Measurements from ENCODE around the gene NBPF26.
"Not testable (repeated sequence)": the region's sequence is repeated elsewhere in the genome, so short reads cannot be mapped to it uniquely, and the experiment has no call there.

NBPF26 gene

GRCh38 chr1:120723715-120724402 lies at the start of gene NBPF26:
NBPF26 (plus strand) TSS chr1:120723945.
- peak; percentile 81 for DNase-seq

- not testable (repeated sequence) for DNase-seq
Observed at GRCh38 chr1:120680106-120680819, 43.5 kb upstream of the NBPF26 start.

DNA sequence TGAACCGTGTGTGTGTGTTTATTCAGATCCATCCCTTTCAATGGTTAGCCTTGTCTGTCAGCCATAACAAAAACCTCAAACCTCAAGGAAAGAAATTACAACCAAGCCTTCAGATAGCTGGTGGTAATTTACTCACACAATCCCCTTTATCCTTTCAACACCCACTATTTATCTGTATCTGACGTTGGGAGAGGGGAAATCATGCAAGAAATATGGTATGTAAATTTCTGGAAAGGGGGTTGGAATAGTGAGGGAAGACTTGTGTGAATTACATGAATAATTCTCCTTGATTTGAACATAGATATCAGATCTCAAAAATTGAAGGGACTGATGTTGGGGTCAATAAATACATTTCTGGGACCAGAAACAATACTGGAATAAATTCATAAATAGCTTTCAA lies 42.8 kb upstream of the NBPF26 start:
- DNase-seq = not testable (repeated sequence)

- DNase-seq = not testable (repeated sequence)
Observed at GRCh38 chr1:120684397-120684796, 39.3 kb upstream of the NBPF26 start.

DNA sequence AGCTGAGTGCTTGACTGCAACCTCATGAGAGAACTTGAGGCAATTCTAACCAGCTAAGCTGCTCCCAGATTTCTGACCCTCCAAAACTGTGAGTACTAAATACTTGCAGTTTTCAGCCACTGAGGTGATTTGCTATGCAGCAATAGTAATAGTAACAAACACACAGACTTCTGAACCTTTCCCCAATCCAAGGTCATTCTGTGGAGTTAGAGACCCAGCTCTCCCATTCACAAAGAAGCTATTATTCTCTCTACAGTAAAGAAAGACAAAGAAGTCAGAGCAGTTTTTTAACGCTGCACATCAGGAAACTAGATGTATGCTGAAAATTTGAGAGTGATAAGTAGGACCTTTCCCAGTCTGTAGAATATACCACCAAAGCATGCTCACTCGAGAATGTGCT lies 38.1 kb upstream of the NBPF26 start:
- not testable (repeated sequence) for DNase-seq

DNA sequence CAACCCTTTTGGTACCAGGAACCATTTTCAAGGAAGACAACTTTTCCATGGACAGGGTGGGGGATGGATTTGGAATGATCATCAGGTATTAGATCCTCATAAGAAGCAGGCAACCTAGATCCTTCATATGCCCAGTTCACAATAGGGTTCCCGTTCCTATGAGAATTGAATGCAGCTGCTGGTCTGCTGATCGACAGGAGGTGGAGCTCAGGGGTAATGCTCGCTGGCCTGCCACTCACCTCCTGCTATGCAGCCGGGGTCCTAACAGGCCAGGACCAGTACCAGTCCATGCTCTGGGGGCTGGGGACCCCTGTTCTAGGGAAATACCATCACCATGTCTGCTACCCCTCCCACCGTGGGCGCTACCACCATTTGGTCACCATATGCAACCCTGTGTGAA lies 36.5 kb upstream of the NBPF26 start:
- DNase-seq = not testable (repeated sequence)

- DNase-seq = not testable (repeated sequence)
Observed at GRCh38 chr1:120700807-120701562, 22.8 kb upstream of the NBPF26 start.

GRCh38 chr1:120723358-120723714 lies 409 bp upstream of the NBPF26 start:
- DNase-seq = not testable (repeated sequence)

DNA sequence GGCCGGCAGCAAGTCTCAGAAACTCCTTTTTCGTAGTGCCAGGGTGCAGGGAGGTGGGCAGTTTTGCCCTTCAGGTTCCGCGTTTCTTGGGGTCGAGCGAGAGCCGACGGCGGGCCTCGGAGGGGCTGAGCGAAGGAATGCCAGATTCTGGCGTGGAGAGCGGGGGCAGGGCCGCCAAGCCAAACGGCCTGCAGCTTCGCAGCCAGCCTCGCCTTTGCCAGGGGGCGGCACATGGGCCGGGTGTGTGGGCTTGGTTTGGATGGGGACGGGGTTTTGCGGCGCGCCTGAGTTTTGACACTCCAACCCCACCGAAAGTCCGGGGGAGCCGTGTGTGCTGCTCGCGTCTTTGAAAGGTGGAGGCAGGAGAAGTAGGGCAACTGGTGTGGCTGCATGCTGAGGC lies 762 bp downstream of the NBPF26 start:
- DNase-seq = peak; percentile 16

DNA sequence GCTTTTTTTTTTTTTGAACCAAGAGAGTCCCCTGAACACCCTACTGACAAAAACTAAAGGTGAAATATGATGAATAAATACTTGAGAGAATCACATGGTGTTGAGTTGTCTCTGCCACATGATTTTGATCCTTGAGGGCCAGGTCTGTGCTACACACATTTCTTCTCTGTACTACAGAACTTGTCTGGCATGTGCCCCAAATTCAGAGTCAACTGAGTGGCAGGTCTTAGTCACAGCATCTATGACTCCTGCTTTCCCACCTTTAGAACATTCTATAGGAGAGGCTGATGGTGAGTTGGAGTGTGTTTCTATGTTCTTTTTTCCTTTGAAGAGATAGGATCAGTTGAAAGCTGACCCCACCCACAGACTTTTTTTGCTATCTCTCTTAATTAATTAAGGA lies 5.1 kb downstream of the NBPF26 start:
- DNase-seq = peak; percentile 31

DNA sequence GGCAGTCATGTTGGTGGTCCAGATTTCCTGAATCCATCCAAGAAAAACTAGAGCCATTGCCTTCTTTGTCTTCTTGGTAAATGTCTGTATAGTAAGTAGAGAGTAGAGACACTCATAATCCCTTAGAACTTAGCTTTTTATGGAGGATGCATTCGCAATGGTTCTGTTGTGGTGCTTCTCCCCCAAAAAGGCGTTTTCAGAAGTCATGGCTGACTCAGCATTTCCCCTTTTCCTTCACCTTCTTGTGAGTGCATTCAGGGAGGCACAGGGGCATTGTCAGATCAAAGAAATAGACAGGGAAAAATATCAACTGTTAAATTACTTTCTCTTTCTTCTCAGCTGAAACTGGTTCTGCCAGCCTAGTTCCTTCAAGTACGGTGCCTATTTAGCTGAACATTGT lies 45.3 kb downstream of the NBPF26 start:
- DNase-seq = not testable (repeated sequence)

DNA sequence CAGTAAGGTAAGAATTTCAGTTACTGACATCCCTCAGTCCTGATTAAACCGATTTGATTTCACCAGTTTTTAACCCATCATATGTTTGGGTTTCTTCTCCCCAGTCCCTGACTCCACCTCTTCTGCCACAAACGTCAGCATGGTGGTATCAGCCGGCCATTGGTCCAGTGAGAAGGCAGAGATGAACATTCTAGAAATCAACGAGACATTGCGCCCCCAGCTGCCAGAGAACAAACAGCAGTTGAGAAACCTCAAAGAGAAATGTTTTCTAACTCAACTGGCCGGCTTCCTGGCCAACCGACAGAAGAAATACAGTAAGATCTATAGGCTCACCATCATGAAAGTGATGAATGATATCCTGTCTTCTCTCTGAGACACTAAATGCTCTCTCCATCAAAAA lies 81.7 kb downstream of the NBPF26 start:
- DNase-seq = not testable (repeated sequence)

DNA sequence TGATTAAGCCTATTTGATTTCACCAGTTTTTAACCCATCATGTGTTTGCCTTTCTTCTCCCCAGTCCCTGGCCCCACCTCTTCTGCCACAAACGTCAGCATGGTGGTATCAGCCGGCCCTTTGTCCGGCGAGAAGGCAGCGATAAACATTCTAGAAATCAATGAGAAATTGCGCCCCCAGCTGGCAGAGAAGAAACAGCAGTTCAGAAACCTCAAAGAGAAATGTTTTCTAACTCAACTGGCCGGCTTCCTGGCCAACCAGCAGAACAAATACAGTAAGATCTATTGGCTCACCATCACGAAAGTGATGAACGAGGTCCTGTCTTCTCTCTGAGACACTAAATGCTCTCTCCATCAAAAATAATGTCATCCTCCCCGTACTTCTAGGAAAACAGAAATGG lies 88.1 kb downstream of the NBPF26 start:
- DNase-seq = peak; percentile 34

- not testable (repeated sequence) for DNase-seq
Observed at GRCh38 chr1:120825051-120825450, 101.3 kb downstream of the NBPF26 start.

- DNase-seq = not testable (repeated sequence)
Observed at GRCh38 chr1:120826623-120827022, 102.9 kb downstream of the NBPF26 start.

DNA sequence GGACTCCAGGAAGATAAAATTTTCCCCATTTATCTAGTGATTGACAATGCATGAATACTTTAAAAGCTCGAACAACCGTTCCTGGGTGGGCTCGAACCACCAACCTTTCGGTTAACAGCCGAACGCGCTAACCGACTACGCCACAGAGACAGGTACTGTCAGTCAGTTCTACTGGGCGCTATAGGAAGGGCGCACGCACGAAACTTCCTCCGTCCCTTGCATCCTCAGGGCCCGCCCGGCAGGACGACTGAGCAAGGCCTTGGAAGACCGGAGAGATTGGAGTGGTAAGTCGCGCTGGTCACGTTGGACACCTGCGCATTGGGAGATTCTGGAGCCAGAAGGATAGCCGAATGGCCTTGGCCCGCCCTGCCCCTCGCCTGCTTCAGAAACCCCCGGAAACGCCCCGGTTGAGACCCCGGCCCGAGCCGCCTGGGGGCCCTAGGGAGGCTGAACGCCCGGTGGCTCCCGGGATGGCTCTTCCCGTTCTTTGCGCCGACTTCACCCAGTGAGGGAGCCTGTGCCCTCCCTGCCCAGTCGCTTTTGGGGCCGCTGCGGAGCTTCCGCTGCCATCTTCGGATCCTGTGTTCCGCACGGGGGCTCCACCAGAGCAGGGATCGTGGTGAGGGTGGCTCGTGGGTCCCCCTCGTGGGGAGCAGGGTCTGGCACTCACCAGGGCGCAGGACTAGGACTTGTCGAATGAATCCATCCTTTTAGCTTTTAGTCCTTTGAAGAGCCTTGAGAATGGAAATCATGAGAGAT lies 120.6 kb downstream of the NBPF26 start:
- peak; percentile 84 for DNase-seq

GRCh38 chr1:120844945-120845330 lies 121.2 kb downstream of the NBPF26 start:
- peak; percentile 10 for DNase-seq

GRCh38 chr1:120849400-120850286 lies 125.9 kb downstream of the NBPF26 start:
- DNase-seq = peak; percentile 36

- DNase-seq = not testable (repeated sequence)
Observed at GRCh38 chr1:120850287-120850536, 126.5 kb downstream of the NBPF26 start.

GRCh38 chr1:120850537-120851421 lies 127.0 kb downstream of the NBPF26 start:
- DNase-seq = peak; percentile 82

DNA sequence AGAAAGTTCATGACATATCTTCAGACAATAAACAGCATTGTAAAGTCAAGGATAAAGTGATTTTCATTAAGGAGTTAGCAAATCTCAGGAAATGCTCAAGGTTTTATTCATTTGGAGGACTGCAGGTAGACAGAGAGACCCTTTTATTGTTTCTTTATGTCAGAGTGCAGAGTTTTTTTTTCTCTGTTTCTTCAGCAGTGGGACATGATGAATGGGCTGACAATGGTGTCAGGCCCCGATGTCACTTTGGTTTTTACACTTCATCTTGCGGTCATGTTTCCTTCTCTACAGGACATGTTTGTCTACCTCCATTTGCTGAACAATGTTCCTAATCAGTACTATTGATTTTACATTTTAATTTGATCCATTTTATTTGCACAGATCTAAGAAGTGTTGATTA lies 134.4 kb downstream of the NBPF26 start:
- DNase-seq = not testable (repeated sequence)

All from activated naive CD4-positive, alpha-beta T cell treated with anti-CD3 and anti-CD28 coated beads, Interleukin-2, amount 50 U/mL, for 16 hours (primary cell).